ENCODE data around the gene DOCK4. TPM values are rescaled to one million over a fixed set of nuclear protein-coding genes. Genes with fewer than 3 reads are reported as not detected.

The DOCK4 gene
- total RNA-seq, 1 experiment from 2014 or later, result 4.9 TPM

- no peaks in the 10 kb centered on the region for H3K27me3 ChIP-seq (ENCODE audit: insufficient read depth, low read length)
- no peaks in the 10 kb centered on the region for H3K79me1 ChIP-seq (ENCODE audit: insufficient read depth, low read depth, low read length, poor library complexity, severe bottlenecking)
- H2BK15ac ChIP-seq (ENCODE audit: low read depth, low read length), result no peak overlapping the region
- Mint-ChIP-seq H3K27me3 (ENCODE audit: low read depth) (no peaks in the 10 kb centered on the region), H3K36me3 (ENCODE audit: insufficient read depth in 1 of 3, low read depth in 3 of 3) (peaks cover 0 to 3% (median 0%) of the 10 kb centered on the region in 3 experiments; a peak in 1 of 7 replicates), H3K27ac (0 out of 7 replicates have a peak overlapping the region, but pooled peaks of 1 of the 3 experiments have one; percentile 22), H3K4me3 (no peak overlapping the region), H3K4me1 (peaks cover 7 to 15% of the 10 kb centered on the region in 2 experiments; a peak in 3 of 4 replicates), H3K9me3 (no peaks in the 10 kb centered on the region)
- no peak for TF ChIP-seq CTCF (conservative IDR thresholded peaks at IDR 0.05)
- no peak overlapping the region for H4K8ac ChIP-seq (replicated peaks; ENCODE audit: insufficient read length, low read depth, low read length)
- 100% methylated on average over 1 of the region's 3 CpGs for WGBS (ENCODE audit: extremely low coverage, insufficient read length, low lambda C conversion rate)
- H3K9me3 ChIP-seq (ENCODE audit: control insufficient read depth, low read depth, low read length), result no peaks in the 10 kb centered on the region
- H2BK20ac ChIP-seq (ENCODE audit: low read depth, low read length, poor library complexity, severe bottlenecking), result no peak overlapping the region
- H3K23ac ChIP-seq (ENCODE audit: insufficient read length, low read depth, low read length), result no peak overlapping the region
- H3K14ac ChIP-seq (ENCODE audit: insufficient read depth, low read length), result no peak overlapping the region
- no peak for DNase-seq
- H2AFZ ChIP-seq (ENCODE audit: low read length), result no peak overlapping the region
- no peak overlapping the region for H3K4me2 ChIP-seq (ENCODE audit: insufficient read depth, insufficient read length, low read length)
- H3K79me2 ChIP-seq (ENCODE audit: insufficient read depth, low read length), result peaks cover 9% of the 10 kb centered on the region; the same call in 1 of the 2 replicates
- H2AK5ac ChIP-seq (ENCODE audit: insufficient read length, low read length), result no peak overlapping the region
- no peaks in the 10 kb centered on the region for H4K20me1 ChIP-seq (ENCODE audit: control insufficient read depth, insufficient read depth, insufficient read length)
- H2BK12ac ChIP-seq (ENCODE audit: insufficient read length, low read depth, low read length), result no peak overlapping the region
- no peak overlapping the region for H3K18ac ChIP-seq (ENCODE audit: insufficient read length, low read depth, low read length)
- H4K5ac ChIP-seq (ENCODE audit: insufficient read length, low read depth, low read length), result no peak overlapping the region
- no peaks in the 10 kb centered on the region for H3K23me2 ChIP-seq (ENCODE audit: insufficient read length, low read depth, low read length, poor library complexity, severe bottlenecking)
- no peaks in the 10 kb centered on the region; the same call in 1 of the 2 replicates for H3K4me1 ChIP-seq (ENCODE audit: insufficient read depth, low read length)
- no peak overlapping the region for H4K91ac ChIP-seq (ENCODE audit: insufficient read length, low read depth, low read length)
- H3T11ph ChIP-seq (ENCODE audit: low read length), result no peak overlapping the region
- no peak overlapping the region for H3K56ac ChIP-seq (ENCODE audit: insufficient read length, low read depth, low read length)
- H2BK5ac ChIP-seq (ENCODE audit: insufficient read length, low read length), result no peak overlapping the region
- H3K4ac ChIP-seq (ENCODE audit: low read depth, low read length), result no peak overlapping the region
- no peak overlapping the region for H3K9ac ChIP-seq (ENCODE audit: extremely low read depth, insufficient read length, low read length)
- H2BK120ac ChIP-seq (ENCODE audit: low read depth, low read length, poor library complexity, severe bottlenecking), result no peak overlapping the region
- no peak overlapping the region for H3K27ac ChIP-seq (ENCODE audit: insufficient read length, low read depth, low read length)
Measured at GRCh38 chr7:112174192-112174591, 32.0 kb downstream of the DOCK4 start.
